ENCODE data around the gene TBC1D5. TPM values are rescaled to one million over a fixed set of nuclear protein-coding genes. Genes with fewer than 3 reads are reported as not detected.

The TBC1D5 gene
- total RNA-seq, 1 donor from 2014 or later, result 48.1 TPM

- Histone ChIP-seq H3K9me3 (no peaks in the 10 kb centered on the region), H3K27ac (no peak overlapping the region), H3K4me1 (peaks cover 6% of the 10 kb centered on the region), H3K4me3 (no peak overlapping the region), H3K27me3 (no peaks in the 10 kb centered on the region), H3K36me3 (no peaks in the 10 kb centered on the region)
- DNase-seq (ENCODE audit: extremely low spot score in 2 of 2), result no peak
- TF ChIP-seq CTCF (IDR thresholded peaks at IDR 0.05), result no peak
- TF ChIP-seq POLR2A (IDR thresholded peaks at IDR 0.05), result no peak
- no peak for TF ChIP-seq POLR2AphosphoS5 (IDR thresholded peaks at IDR 0.05; ENCODE audit: insufficient read depth in 1 of 2, low read depth in 1 of 2)
- intact Hi-C loops (cut with DNase I), result no loop called here
These were observed 253.3 kb downstream of the TBC1D5 start for GRCh38 chr3:17489139-17489538.

DNA sequence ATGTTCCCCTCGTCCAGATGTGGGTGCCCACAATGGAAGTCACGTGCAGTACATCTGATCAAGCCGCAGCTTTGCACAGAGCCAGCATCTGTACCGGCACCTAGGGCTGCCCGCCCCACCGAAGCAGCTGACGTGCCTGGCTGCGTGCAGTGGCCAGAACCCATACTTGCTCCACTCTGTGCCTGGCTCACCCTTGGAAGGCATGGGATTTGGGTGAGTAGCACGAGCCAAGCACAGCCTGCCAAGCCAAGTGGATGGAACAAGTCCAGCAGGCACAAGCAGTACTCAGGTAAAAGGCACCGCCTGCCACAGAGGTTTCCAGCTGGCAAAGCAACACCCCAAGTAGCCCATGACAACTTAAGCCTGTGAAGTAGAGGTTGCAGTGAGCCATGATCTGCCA, 261.3 kb downstream of the TBC1D5 start:
- TF ChIP-seq CTCF (IDR thresholded peaks at IDR 0.05) (no peak), POLR2A (IDR thresholded peaks at IDR 0.05) (no peak), POLR2AphosphoS5 (IDR thresholded peaks at IDR 0.05; ENCODE audit: insufficient read depth in 1 of 2, low read depth in 1 of 2) (no peak)
- peak in 1 of 2 donors; percentile 95 for DNase-seq (ENCODE audit: extremely low spot score in 2 of 2)

GRCh38 chr3:17479681-17480405, 262.6 kb downstream of the TBC1D5 start:
- H3K27me3 ChIP-seq, result no peaks in the 10 kb centered on the region
- TF ChIP-seq POLR2AphosphoS5 (IDR thresholded peaks at IDR 0.05; ENCODE audit: insufficient read depth in 1 of 2, low read depth in 1 of 2) (no peak), CTCF (IDR thresholded peaks at IDR 0.05) (no peak), POLR2A (IDR thresholded peaks at IDR 0.05) (no peak)
- intact Hi-C loops (cut with DNase I), result no loop called here
- H3K27ac ChIP-seq, result no peak overlapping the region
- H3K4me3 ChIP-seq, result no peak overlapping the region
- no peak for DNase-seq (ENCODE audit: extremely low spot score in 2 of 2)
- H3K4me1 ChIP-seq, result peaks cover 3% of the 10 kb centered on the region
- no peaks in the 10 kb centered on the region for H3K36me3 ChIP-seq
- no peaks in the 10 kb centered on the region for H3K9me3 ChIP-seq

More for the DNA sequence above, 261.3 kb downstream of the TBC1D5 start:
- H3K9me3 ChIP-seq, result no peaks in the 10 kb centered on the region
- H3K4me1 ChIP-seq, result no peaks in the 10 kb centered on the region
- H3K27ac ChIP-seq, result no peak overlapping the region
- intact Hi-C loops (cut with DNase I), result no loop called here
- no peaks in the 10 kb centered on the region for H3K27me3 ChIP-seq
- no peak overlapping the region for H3K4me3 ChIP-seq
- no peaks in the 10 kb centered on the region for H3K36me3 ChIP-seq

DNA sequence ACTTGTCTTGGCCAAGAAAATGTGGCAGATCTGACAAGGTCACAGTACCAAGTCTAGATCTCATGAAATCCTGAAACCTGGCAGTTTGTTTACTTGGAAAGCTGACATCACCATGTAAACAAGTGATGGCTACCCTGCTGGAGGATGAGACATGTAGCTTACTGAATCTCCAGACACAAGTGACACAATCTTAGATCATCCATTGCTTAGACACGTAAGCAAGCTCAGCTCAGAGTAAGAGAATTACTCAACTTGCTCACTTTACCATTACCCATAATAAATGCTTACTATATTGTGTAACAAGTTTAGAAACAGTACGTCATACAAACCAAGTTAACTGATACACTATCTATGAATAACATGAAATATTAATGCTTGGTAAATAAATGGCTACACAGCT, 263.8 kb downstream of the TBC1D5 start:
- TF ChIP-seq CTCF (IDR thresholded peaks at IDR 0.05), result no peak
- no peak for TF ChIP-seq POLR2A (IDR thresholded peaks at IDR 0.05)
- no peak for TF ChIP-seq POLR2AphosphoS5 (IDR thresholded peaks at IDR 0.05; ENCODE audit: insufficient read depth in 1 of 2, low read depth in 1 of 2)
- Histone ChIP-seq H3K4me1 (peaks cover 10% of the 10 kb centered on the region), H3K27ac (no peak overlapping the region), H3K4me3 (no peak overlapping the region), H3K36me3 (no peaks in the 10 kb centered on the region), H3K9me3 (no peaks in the 10 kb centered on the region), H3K27me3 (no peaks in the 10 kb centered on the region)
- DNase-seq (ENCODE audit: extremely low spot score in 2 of 2), result no peak
- intact Hi-C loops (cut with DNase I), result no loop called here

DNA sequence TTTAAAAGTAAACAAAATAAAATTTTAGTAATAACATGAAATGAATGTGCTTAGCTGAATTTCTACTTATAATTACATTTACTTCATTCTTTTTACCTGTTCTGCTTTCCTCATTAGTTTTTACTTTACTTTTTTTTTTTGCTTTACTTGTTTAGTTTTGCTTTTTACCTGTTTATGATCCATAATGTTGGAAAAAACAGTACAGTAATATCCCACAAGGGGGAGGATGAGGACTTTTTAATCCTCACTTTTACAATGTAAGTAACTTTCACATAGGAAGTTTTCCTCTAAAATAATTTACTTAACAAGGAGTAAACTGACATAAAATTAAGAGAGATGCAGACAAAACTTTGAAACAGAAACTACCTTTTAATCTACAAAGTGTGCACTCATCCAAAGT, 268.7 kb downstream of the TBC1D5 start:
- intact Hi-C loops (cut with DNase I), result no loop called here
- peaks cover 10% of the 10 kb centered on the region for H3K4me1 ChIP-seq
- no peak overlapping the region for H3K4me3 ChIP-seq
- H3K9me3 ChIP-seq, result no peaks in the 10 kb centered on the region
- H3K27me3 ChIP-seq, result no peaks in the 10 kb centered on the region
- DNase-seq (ENCODE audit: extremely low spot score in 2 of 2), result no peak
- TF ChIP-seq POLR2AphosphoS5 (IDR thresholded peaks at IDR 0.05; ENCODE audit: insufficient read depth in 1 of 2, low read depth in 1 of 2) (no peak), CTCF (IDR thresholded peaks at IDR 0.05) (no peak), POLR2A (IDR thresholded peaks at IDR 0.05) (no peak)
- no peaks in the 10 kb centered on the region for H3K36me3 ChIP-seq
- no peak overlapping the region for H3K27ac ChIP-seq

Measured in vagina (tissue), 2 donors.